ENCODE measurements around the gene CCDC116.
"Not testable (repeated sequence)": the region's sequence is repeated elsewhere in the genome, so short reads cannot be mapped to it uniquely, and the experiment has no call there.

Gene CCDC116, protein sequence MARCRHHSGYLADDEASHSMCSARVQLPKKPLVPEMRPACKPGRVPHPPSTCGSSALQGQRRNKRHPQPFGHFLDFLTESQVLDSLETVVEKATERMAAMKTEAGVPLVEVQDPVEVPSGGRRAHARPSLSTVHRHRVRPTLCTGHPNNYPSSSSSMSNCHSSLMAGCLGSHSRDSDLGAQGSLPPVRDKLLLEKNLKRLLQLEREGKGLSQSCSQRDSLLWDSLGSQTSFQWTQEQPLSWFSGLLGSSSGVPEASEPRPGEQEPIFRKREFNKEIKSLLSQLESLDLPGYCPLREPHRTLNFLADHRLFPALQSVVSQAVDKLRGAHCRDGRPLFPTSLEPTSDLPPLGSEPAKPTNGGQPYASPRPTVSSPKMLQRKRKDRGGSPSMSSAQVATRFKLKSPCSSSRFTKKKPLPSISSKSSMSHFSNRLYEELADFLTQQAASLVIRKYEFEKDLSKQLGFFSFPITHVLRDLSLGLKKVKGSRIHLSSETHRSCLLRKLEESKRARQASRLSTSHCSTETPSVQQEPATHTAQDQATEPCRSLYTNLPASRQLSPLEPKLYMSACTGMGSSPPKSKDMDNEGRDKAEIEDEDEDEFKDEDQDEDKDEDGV

DNA sequence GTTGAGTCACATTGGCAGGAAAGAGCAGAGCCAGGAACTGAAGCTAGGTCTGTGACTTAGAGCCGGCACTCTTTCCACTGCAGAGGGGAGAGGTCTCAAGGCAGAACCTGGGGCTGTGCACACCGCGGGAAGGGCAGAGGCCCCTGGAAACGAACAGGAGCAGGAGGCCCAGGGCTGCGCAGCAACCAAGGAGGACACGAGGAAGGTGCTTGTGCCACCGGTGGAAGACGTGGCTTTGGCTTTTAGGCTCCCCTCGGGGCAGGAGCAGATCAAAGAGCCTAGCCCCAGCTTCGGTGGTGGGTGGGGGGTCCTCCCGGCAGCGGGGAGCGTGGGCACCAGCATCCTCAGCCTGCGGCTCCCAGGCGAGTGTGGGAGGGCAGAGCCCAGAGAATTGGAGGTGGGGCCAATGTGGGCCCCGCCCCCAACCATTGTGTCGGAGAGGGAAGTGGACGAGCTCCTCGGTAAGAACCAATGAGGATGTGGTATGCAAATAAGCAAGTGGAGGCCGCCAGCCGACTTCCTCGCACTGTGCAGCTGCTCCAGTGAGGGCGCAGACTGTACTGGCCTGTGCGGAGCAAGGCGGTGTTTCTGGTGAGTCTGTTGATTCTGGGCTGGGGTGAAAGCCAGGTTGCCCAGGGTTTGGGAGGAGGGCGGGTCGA, at the start of gene CCDC116:
Gene CCDC116 (plus strand): TSS at position 524 of the 659 bp plus-strand sequence. CDS start 422 bp downstream, outside the sequence.
- peak; percentile 9 for DNase-seq

DNA sequence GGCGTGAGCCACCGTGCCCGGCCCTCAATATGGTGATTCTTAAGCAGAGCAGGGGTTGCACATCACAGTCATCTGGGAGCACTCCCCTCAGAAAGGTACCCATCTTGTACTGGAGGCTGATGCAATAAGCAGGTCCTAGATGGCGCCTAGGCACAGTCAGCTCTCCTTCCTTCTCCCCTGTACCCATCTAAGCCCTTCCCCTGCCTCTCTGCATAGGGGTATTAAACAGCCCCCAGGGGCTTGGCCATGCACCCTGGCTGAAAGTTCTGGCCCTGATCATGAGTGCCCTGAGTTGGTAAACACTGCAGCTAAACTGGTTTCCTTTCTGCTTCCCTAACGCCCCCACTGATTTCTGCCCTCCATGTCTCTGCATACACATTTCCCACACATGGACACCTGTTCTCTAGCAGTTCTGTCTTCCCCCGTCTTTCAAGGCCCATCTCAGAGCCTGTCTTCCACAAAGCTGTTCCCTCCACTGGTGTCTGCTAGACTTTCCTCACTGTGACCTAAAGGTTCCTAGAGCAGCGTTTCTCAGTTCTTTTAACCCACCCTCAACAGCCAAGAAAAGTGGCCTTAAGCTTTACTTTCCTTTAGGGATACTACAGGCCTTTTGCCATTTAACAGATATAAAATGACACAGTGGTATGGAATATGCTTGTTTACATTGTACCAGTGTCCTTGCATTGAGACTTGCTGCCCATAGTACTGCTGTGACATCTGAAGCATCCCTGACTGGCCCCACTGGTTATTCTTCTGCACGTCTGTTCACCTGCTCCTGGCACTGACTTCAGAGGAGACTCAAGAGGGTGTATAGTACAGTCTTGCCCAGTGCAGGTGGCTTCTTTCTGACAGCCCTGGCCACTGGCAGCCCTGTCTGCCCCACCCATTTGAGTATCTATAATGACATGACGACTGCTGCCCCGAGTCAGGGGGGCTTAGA, 49.5 kb upstream of the CCDC116 start:
- no peak for DNase-seq

DNA sequence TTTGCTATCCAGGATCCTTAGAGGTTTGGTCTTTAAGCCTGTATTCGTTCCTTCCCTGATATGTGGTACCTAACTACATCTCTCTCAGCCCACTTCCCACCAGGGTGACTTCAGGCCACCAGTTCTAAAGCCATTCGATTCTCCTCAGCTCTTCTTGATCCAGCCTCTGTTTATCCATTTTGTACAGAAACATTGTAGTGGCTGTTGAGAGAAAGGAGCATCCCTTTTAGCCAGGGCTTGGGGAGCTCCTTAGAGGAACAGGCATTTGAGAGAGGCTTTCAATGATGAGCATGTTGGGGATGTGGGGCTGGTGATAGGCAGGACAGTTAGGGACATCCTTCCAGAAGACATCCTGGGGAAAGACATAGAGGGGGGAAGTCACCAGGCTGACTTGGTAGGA, 47.2 kb upstream of the CCDC116 start:
- DNase-seq: no peak

DNA sequence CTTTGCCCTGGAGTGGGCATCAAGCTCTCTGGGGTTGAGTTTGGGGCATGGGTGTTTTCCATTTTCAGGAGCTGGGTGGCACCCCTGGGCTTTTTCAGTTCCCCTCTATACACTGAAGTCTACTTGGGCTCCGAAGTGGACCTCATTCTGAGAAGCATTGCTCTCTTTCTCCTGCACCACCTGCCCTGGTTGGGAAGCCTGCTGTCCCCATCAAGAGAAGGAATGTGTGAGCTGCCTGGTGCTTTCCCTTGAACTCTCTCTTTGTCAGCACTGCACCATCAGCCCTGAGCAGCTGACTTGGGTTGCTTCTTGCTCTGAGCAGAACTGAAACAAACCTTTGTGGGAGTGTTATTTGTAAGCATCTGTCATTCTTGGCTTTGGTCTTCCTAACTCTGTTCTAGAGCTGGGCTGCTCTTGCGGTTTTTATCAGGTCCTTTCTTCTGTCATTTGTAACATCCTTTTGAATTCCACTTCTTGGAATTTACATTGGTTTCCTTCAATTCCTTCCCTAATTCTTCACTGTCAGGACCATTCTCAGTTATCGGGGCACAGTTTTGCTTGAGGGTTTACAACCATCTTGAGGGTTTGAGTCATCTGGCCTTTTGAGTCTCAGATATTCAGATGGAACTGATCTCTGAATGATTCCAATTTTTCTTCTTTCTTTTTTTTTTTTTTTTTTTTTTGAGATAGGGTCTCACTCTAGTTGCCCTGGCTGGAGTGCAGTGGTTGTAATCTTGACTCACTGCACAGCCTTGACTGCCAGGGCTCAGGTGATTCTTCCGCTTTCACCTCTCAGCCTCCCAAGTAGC, 44.6 kb upstream of the CCDC116 start:
- no peak for DNase-seq

DNA sequence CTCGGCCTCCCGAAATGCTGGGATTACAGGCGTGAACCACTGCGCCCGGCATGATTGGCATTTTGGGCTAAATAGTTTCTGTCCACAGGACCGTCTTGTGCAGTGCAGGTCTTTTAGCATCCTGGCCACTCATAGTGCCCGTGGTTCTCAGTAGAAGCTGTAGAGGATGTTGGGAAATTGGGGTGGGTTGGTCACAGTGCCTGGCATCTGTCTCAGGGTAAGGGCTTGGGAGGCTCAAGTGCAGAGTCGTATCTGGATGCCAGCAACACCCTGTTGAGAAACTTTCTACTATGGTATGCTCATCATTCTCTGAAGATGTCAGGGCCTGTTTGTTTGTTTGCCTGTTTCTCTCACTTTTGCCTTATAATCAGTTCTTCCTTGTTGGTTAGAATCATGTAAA, 43.2 kb upstream of the CCDC116 start:
- DNase-seq: no peak

DNA sequence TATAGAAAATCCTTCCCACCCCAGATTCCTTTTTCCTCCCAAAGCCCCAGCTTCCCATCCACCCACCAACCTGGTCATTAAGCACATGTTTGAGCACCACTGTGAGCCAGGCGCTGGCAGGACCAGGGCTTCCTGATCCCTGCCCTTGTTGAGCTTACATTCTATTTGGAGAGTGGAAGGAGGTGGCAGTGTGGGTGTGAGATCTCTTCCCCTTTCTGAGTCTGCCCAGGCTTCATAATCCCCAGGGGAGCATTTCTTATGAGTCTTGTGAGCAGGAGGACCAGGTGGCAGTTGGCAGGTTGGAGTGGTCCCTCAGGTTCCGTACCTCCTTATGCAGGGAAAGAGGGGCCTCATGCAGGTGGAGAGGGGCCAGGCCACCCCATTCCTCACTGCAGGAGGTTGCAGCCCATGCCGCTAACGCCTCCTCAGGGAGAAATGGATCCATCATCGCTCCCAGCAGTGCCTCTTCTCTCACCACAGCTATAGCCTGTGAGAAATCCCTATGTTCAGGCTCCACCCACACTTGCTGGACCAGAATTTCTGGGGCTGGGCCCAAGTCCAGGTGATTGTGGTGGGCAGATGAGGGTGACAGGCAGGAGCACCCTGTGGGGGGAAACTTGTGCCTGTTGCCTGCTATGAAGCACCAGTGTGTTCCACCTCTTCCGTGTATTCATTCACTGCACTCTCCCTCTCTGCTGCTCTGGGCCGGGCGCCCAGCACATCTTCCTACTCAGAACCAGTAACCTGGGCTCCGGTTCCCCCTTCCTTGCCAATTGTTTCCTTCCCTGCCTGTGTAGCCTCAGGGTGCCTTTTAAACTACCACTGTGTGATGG, 41.5 kb upstream of the CCDC116 start:
- DNase-seq: no peak

DNA sequence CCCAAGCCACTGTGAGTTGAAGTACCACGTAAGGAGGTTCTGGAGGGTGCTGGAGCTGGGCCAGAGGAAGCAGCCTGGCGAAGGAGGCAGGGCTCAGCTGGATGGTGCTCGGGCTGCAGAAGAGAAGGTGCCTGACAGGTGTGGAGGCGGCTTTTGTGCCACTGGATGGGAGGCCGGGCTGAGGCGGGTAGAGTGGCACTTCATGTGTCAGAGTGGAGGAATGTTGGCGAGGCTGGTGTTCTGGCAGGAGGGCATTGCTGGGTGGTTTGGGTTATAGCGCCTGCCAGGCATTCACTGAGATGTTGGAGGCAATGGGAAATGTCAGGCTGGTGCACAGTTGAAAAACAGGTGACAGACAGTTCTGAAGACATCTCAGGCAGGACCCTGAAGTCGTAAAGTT, 40.9 kb upstream of the CCDC116 start:
- DNase-seq: no peak

DNA sequence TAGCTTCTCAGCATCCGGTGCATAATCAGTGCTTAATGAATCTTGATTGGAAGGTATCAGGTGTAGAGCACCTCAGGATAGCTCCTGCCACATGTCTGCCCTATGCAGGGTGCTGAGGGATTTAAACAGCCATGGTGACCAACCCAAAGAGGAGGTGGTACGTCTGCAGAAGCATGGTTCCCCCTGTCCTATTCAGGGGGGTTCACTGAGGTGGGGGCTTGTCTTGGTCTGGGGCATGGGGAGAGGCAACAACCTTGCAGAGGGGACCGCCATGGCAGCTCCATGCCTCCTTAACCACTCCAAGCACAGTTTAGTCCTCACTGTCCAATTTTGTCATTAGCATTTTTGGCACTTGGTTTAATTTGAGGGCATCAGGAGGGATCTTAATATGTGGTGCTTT, 40.1 kb upstream of the CCDC116 start:
- DNase-seq: no peak

DNA sequence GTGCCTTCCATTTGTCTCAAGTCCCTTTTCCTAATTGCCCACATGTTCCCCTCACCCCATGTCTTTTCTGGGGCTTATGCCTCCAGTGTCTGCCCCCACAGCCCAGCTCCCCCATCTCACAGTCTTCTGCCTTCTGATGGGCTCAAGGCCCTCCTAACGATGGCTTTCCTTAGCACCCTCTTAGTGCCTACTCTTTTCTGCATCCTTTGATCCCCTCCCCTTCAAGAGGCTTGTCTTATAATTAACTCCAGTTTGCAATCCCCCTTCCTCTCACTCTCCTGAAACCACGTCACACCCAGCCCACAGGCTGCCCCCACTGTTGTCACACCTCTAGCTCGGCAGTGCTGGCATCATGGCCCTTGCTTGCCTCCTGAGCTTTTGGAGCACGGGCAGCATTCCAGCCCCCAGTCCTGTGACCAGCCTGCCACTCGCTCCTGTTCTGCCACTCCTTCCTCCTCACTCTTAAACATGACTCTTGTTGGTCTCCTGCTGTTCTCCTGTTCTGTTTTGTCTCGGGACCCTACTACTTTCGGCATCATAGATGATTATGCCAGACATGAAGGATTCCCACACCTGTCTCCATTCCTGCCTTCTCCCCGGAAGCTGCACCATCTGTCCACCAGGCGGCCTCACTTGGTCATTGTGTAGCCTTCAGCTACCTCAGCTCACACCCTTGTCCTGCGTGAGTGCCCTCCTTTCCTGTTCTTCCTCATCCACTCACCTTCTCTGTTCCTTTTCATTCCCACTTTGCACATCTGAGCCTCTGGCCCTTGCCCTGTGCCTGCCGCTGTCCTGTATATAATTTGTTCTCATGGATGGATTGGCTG, 38.9 kb upstream of the CCDC116 start:
- no peak for DNase-seq

DNA sequence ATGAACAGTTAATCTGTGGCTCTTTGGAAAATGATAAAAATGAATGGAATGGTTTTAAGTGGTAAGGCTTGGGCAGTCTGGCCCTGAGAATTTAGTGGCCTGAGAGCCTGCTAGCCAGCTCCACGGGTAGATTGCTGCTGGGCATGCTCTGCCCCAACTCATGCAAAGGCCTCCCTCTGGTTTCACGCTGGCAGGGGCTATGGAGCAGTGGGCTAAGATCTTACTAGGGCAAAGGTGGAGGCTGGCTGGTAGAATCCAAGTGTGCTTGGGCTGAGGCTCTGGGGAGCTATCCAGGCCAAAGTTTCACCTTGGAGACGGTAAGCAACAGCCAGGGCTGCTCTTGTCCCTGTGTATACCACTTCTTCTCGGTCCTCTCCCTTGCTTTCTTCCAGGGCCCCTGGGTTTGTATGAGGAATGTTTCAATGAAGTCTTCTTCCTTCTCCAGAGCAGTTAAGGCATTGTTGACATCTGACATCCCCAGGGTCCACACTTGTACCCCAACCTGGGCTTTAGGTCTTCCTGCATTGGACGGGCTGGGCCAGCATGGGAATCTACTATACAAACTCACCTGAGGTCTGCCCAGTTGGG, 37.6 kb upstream of the CCDC116 start:
- DNase-seq: no peak

DNA sequence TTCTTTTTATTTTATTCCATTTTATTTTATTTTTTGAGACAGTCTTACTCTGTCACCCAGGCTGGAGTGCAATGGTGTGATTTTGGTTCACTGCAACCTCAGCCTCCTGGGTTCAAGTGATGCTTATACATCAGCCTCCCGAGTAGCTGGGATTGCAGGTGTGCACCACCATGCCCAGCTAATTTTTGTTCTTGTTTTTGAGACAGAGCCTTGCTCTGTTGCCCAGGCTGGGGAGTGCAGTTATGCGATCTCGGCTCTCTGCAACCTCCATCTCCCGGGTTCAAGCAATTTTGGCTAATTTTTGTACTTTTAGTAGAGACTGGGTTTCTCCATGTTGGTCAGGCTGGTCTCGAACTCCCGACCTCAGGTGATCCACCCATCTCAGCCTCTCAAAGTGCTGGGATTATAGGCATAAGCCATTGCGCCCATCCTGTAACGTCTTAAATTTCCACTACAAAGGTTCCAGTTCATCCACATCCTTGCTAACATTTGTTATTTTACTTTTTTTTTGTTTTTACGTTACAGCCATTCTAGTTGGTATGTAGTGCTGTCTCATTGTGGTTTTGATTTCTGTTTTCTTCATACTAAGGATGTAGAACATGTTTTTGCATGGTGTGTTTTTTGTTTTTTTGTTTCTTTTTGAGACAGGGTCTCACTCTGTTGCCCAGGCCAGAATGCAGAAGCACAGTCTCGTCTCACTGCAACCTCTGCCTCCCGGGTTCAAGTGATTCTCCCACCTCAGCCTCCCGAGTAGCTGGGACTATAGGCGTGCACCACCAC, 36.0 kb upstream of the CCDC116 start:
- DNase-seq: not testable (repeated sequence)

DNA sequence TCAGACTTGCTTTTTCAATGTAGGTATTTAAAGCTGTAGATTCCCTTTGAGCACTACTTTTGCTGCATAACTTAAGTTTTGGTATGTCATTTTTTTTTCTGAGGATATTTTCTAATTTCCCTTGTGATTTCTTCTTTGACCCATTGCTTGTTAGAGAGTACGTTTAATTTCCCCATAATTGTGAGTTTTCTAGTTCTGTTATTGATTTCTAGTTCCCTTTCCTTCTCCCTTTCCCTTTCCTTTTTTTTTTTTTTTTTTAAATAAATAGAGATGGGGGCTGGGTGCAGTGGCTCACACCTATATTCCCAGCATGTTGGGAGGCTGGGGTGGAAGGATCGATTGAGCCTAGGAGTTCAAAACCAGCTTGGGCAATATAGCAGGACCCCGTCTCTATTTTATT, 34.3 kb upstream of the CCDC116 start:
- DNase-seq: no peak

DNA sequence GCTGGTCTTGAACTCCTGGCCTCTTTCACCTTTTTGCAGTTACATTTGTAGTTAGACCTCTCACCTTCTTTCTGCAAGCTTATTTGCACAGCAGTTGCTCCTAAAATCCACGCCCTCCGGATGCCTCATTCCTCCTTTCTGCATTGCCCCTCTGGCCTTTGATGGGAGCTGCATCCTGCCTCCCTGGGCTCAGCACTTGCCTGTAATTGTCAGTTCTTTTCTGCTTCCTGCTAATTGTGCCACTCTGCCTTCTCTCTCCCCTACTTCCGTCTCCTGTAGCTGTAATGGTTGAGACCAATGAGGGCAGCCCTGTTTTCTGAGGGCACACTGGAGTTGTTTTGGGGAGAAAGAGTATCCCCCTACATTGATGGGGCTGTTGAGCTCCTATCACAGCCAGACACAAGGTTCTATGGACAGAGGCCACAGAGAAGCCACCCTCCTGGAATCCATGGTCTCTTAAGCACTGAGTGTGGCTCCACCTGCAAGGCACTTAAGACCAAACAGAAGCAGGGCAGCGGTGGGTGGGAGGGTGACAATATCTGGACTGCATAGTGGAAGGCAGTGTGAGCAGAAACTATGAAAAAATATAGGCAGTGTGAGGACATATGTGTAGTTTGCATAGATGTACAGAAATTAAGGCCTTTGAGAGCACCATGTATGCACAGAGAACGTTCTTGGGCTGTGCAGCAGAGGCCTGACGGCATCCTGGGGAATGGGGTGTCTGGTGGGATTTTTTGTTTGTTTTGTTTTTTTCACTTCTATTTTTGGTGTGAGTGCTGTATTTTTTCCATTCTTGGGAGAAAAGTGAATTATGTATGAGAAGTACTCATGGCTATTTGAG, 33.3 kb upstream of the CCDC116 start:
- DNase-seq: no peak

DNA sequence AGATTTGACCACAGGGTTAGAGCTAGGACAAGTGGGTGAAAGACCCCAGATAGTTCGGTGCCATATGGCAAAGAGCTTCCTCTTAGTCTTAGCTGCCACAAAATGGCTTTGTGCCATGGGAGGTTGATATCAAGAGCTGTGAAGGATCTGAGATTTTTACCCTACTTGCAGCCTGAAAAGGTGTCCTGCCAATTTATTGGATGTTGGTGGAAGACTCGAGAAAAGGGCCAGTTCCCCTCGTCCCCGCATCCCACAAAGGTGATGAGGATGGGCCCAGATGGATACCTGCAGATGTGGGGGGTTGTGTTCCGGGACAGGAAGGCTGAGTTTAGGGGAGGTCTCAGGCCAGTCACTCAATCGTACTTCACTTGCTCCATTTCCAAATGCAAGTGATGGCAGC, 30.0 kb upstream of the CCDC116 start:
- no peak for DNase-seq

DNA sequence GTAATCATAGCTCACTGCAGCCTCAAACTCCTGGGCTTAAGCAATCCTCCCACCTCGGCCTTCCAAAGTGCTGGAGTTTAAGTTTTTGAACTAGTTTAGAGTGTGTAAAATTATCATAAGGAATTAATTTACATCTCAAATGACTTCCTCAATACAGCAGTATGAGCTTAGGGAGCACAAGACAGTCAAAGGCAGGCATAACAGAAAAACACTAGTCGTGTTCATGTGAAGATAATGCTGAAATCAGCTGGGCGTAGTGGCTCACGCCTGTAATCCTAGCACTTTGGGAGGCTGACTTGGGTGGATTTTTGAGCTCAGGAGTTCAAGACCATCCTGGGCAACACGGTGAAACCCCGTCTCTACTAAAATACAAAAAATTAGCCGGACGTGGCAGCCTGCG, 28.6 kb upstream of the CCDC116 start:
- no peak for DNase-seq

DNA sequence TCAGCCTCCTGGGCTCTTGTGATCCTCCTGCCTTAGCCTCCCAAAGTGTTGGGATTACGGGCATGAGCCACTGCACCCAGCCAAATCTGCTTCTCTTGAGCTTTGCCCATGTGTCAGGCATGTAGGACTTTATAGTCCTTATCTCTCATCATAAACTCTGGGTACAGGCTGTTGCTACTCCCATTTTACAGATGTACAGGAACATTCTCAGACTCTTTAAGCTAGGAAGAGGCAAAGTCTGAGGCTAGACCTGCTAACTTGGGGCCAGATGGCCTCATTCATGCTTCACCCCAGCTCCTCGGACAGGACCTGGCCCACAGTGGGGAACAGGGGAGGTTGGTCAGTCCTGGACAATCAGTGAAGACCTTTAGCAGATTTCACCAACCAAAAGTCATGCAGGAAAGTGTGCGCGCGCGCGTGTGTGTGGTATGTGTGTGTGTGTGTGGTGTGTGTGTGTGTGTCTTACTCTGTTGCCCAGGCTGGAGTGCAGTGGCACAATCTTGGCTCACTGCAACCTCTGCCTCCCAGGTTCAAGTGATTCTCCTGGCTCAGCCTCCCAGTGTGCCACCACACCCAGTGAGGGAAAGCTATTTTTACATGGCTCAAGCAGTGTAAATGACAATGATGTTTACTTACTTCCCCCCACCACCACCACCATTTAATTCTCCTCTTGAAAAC, 26.5 kb upstream of the CCDC116 start:
- no peak for DNase-seq

DNA sequence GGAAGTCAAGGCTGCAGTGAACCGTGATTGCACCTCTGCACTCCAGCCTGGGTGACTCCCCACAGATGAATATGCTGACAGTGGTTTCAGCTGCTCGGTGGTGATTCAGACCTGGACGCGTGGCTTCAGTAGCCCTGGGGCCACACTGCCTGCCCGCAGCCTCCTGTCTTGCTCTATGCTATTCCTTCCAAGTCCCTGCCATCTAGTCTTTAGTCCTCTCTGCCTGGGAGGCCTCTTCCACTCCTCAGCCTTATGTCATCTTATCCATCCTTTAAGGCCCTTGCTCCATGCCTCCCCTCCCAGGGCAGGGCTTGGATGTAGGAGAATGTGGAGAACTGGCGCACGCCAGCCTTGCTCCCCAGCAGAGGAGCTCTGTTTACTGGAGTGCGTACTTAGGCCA, 25.8 kb upstream of the CCDC116 start:
- DNase-seq: no peak

Measured in NCI-H1092 (cell line).